Natural killer cell (primary cell): ENCODE data around the gene UBASH3B. TPM values are rescaled to one million over a fixed set of nuclear protein-coding genes. Genes with fewer than 3 reads are reported as not detected.

ENCODE experiments used
- ATAC-seq, 3 donors: fragments of 150-1000 bp in 2 of 3; fragments of 200-7000 bp in 1 of 3; cut with Tn5 transposase; 1 replicate in 1 of 3; 2 replicates in 2 of 3; pipeline ENCODE4 v1.10.0; 2021; ENCODE audit warnings: mild to moderate bottlenecking in 2 of 3, moderate library complexity in 2 of 3
- DNase-seq, 2 donors: peaks; one replicate each; pipeline versions ENCODE4 v3.0.0 to v3.0.0-alpha.2; 2013 to 2021; ENCODE audit warnings: mixed read lengths in 1 of 2
- H3K27ac ChIP-seq: one replicate; pipeline ENCODE4 v1.5.1; 2013; ENCODE audit warnings: mild to moderate bottlenecking, low read length
- H3K27me3 ChIP-seq: one replicate; pipeline ENCODE4 v1.6.1; 2013; ENCODE audit warnings: low read length; ENCODE audit not compliant: control insufficient read depth, insufficient read depth
- H3K36me3 ChIP-seq: one replicate; pipeline ENCODE4 v1.6.1; 2013; ENCODE audit warnings: low read length; ENCODE audit not compliant: control insufficient read depth, insufficient read depth
- H3K4me1 ChIP-seq: one replicate; pipeline ENCODE4 v1.6.1; 2013; ENCODE audit warnings: low read length; ENCODE audit not compliant: control insufficient read depth, insufficient read depth
- H3K4me3 ChIP-seq: one replicate; pipeline ENCODE4 v1.5.1; 2013; ENCODE audit warnings: low read length
- H3K9me3 ChIP-seq: one replicate; pipeline ENCODE4 v1.6.1; 2013; ENCODE audit warnings: low read length; ENCODE audit not compliant: control insufficient read depth, insufficient read depth
- H3K27ac Mint-ChIP-seq, 2 donors: one replicate each; pipeline ENCODE4 v1.8.0; 2022; ENCODE audit warnings: mild to moderate bottlenecking in 2 of 2, mixed read lengths in 2 of 2, moderate library complexity in 1 of 2
- H3K27me3 Mint-ChIP-seq, 2 donors: one replicate each; pipeline ENCODE4 v1.8.0; 2022; ENCODE audit warnings: low read depth in 2 of 2, mixed read lengths in 2 of 2
- H3K36me3 Mint-ChIP-seq: one replicate; pipeline ENCODE4 v1.8.0; 2022; ENCODE audit warnings: mixed read lengths
- H3K4me1 Mint-ChIP-seq, 2 donors: one replicate each; pipeline ENCODE4 v1.8.0; 2022; ENCODE audit warnings: mixed read lengths in 2 of 2
- H3K4me3 Mint-ChIP-seq: one replicate; pipeline ENCODE4 v1.8.0; 2022; ENCODE audit warnings: mild to moderate bottlenecking, moderate library complexity, mixed read lengths
- H3K9me3 Mint-ChIP-seq, 2 donors: one replicate each; pipeline ENCODE4 v1.8.0; 2022; ENCODE audit warnings: mixed read lengths in 2 of 2
- CTCF ChIP-seq: fragments of 200-600 bp; IDR thresholded peaks from one replicate; pipeline ENCODE4 v1.8.0; 2022; ENCODE audit warnings: antibody characterized with exemption
- WGBS: methylation state at CpG from one replicate; pipeline ENCODE4 v1.1.7; 2013; ENCODE audit warnings: missing lambda C conversion rate; ENCODE audit not compliant: insufficient coverage; 5-methylcytosine and 5-hydroxymethylcytosine counted together
- intact Hi-C: fragments of 100-400 bp; cut with micrococcal nuclease; formaldehyde crosslinking; loops from one replicate; pipeline ENCODE4 v1.14.2; 2022
- total RNA-seq, 4 donors: library from RNA; stranded (reverse); fragments of 120-200 nt in 1 of 4; gene quantifications; one replicate each; pipeline versions ENCODE4 v1.2.3 to v1.2.4, GENCODE V29; 2013 to 2022

UBASH3B gene
- total RNA-seq, 3 donors from 2014 or later (not counting 1 experiment from before 2014, with no cell fraction given) = 28.7 to 33.9 (median 33.5) TPM

DNA sequence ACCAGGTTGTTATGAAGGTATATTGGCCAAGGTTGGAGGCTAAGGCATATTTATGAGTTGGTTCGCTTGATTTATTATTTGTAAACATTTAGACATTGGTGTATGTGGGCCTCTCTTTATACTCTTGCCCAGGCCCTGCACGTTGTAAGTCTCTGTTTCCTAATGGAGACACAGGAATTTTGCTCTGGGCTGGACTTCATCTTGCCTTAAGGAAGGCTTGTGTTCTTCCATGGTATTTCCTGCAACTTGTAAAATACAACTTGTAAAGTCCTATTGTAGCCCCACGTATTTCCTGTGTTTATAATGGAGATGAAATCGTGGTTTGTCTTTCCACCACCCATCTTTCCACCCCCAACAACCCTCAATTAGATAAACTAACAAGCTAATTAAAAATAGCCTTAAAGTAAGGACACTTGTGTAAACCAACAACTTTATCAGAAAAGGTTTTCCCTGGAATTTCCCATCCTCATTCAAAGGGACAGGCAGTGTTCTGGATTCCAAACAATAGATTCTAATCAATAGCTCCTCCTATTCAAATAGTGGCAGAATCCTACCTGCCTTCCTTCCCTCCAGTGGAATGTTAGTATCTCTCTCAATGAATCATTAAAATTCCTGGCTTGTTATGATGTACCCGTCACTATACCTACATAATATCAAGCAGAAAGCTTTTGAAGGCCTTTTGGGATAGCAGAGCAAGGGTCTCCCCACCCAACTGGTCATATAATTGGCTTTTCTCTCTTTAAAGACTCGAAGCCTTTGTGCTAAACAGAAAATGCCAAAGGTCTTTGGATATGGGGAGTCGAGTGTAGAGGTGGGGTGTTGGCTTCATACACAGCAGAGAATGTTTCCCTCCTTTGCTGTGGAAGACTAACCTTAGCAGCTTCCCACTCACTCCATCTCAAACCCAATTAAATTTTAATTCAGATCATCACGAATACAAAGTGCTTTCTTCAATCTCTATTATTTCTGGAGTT lies 77.1 kb downstream of the UBASH3B start:
- Mint-ChIP-seq H3K27me3 (no peaks in the 10 kb centered on the region), H3K36me3 (no peaks in the 10 kb centered on the region), H3K4me1 (peaks cover 42 to 49% of the 10 kb centered on the region in 2 donors), H3K4me3 (no peak overlapping the region), H3K27ac (no peak overlapping the region), H3K9me3 (no peaks in the 10 kb centered on the region)
- DNase-seq (no peak), ATAC-seq (no peak)
- H3K4me3 ChIP-seq = no peak overlapping the region
- H3K36me3 ChIP-seq = no peaks in the 10 kb centered on the region
- intact Hi-C loops = no loop called here
- WGBS = 83% methylated on average over 4 of the region's 8 CpGs
- no peaks in the 10 kb centered on the region for H3K9me3 ChIP-seq
- H3K27me3 ChIP-seq = no peaks in the 10 kb centered on the region
- peaks cover 38% of the 10 kb centered on the region for H3K4me1 ChIP-seq
- TF ChIP-seq CTCF = no peak
- H3K27ac ChIP-seq = no peak overlapping the region

DNA sequence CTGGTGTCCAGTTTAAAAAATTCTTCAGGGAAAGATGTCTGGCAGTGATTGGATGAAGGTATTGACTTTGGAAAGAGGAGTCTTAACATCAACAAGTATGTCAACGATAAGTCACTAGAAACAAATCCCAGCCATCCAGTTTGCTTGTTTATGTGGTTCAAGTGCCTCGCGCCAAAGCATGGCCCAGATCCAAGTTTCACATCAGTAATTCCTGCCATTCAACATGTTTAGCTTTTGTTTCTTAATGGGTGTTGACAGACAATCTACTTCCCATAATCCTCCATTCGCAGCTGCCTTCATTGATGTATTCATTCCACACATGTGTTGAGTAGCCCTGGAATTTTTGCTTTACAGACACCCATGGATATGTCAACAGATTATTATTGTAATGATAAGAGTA lies 77.8 kb downstream of the UBASH3B start:
- Mint-ChIP-seq H3K9me3 (no peaks in the 10 kb centered on the region), H3K36me3 (no peaks in the 10 kb centered on the region), H3K4me1 (peaks cover 39 to 47% of the 10 kb centered on the region in 2 donors), H3K27ac (no peak overlapping the region), H3K4me3 (no peak overlapping the region), H3K27me3 (no peaks in the 10 kb centered on the region)
- Histone ChIP-seq H3K4me1 (peaks cover 33% of the 10 kb centered on the region), H3K9me3 (no peaks in the 10 kb centered on the region), H3K27ac (no peak overlapping the region), H3K36me3 (no peaks in the 10 kb centered on the region), H3K27me3 (no peaks in the 10 kb centered on the region), H3K4me3 (no peak overlapping the region)
- intact Hi-C loops = no loop called here
- no peak for DNase-seq
- WGBS = 95% methylated on average over 3 of the region's 4 CpGs
- TF ChIP-seq CTCF = no peak
- no peak for ATAC-seq

DNA sequence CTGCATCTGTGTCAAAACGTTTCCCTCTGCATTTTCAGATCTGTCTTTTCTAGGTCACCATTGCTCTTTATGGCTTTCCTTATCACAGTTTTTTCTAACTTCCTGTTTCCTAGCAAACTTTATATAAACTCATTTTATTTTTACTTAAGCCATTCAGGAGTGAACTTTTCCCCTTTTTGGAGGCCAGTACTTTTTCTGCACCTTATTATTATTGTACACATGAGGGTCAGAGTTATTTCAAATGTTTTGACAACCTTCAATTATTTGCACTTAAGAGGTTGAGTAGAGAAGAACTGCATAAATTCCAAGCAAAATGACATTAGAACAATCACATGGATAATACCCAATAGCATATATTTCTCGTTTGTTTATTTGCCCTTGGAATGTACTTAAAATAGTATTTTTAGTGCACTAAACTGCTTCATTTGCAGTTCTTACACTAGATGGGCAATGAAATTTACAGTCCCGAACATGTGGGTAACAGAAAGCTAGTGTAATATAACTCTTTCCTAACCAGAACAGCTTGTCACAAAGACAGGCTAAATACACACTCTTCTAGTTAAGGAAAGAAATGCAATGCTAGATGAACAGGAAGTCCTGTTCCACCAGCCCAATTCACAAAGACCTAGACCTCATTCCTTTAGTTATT lies 79.5 kb downstream of the UBASH3B start:
- DNase-seq (no peak), ATAC-seq (no peak)
- Mint-ChIP-seq H3K9me3 (no peaks in the 10 kb centered on the region), H3K4me1 (peaks cover 32 to 35% of the 10 kb centered on the region in 2 donors), H3K4me3 (peak overlapping the region; percentile 54), H3K27ac (no peak overlapping the region), H3K36me3 (no peaks in the 10 kb centered on the region), H3K27me3 (no peaks in the 10 kb centered on the region)
- intact Hi-C loops = no loop called here
- no peak overlapping the region for H3K4me3 ChIP-seq
- no peaks in the 10 kb centered on the region for H3K36me3 ChIP-seq
- no peak overlapping the region for H3K27ac ChIP-seq
- H3K27me3 ChIP-seq = no peaks in the 10 kb centered on the region
- WGBS = 0% methylated on average over 1 of the region's 3 CpGs
- H3K4me1 ChIP-seq = peaks cover 28% of the 10 kb centered on the region
- H3K9me3 ChIP-seq = no peaks in the 10 kb centered on the region
- no peak for TF ChIP-seq CTCF
